ENCODE measurements around the gene PRR5.

The PRR5 gene

DNA sequence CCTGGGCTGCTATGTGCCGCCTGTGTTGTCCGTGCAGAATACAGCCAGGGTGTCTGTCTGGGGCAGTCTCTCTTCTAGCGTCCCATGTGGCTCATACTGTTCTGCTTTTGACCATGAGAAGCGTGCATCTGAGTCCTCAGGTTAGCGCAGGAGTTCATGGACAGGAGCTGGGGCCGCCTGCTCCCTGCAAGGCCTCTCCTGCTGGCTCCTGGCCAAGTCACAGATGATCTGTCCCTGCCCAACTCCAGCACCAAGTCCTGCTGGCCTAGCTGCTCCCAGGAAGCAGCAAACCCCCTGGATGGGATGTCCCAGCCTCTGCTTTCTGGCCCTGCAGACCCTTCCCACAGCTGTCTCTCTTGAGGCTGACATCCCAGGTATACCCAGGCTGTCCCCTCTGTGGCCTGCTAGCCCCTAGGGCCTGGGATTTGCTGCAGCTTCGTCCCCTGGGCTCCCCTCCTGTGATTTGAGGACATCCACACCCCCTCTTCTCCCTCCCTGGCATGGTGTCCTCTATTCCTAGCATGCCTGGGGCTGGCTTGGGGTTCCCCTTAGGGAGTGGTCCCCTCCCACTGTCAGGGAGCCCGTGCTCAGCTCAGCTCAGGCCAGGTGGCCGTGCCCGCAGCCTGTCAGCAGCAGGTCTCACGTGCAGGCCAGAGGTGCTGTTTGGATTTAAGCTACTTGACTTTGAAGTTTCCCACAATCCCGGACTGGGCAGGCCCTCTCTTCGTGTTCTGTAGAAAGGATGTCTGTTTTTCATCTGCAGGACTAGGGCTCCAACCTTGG is 17.8 kb downstream of the PRR5 start:
- no peak for DNase-seq

GRCh38 chr22:44721213-44721612 is 19.2 kb downstream of the PRR5 start:
- DNase-seq: no peak

GRCh38 chr22:44722611-44723010 is 20.6 kb downstream of the PRR5 start:
- no peak for DNase-seq

GRCh38 chr22:44723801-44724200 is 21.8 kb downstream of the PRR5 start:
- no peak for DNase-seq

DNA sequence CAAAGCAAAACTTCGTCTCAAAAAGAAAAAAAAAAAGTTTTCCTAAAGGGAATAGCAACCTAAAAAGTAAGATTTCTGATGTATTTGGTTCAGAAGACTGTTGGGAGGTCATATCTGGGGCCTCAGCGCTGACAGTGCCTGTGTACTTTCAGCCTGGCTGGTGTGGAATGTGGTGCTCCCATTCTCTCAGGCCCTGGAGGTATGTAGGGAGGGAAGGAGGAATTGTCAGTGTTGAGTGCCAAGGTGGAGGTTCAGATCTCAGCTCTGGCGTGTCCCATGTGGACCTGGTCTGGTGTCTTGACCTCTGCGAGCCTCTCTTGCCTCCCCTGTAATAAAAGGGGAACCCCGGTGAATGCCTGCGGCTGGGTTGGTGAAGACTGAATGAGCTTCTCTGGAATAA is 22.4 kb downstream of the PRR5 start:
- DNase-seq: no peak

DNA sequence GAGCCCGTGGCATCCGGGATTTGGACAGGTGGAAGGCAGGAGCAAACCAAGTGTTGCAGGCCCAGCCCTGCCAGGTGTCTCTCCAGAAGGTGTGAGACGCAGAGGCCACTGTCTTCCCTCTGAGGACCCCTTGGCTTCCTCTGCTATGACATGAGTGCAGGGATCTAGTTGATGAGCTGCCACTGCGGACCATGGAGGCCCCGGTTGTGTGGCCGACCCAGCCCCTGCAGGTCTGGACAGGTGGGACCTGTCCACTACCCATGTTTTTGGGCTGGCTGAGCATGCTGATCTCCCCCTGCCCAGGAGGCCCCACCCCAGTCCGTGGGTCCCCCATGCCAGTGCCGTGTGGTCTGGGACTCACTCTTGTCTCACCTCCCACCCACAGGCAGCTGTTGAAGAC is 22.9 kb downstream of the PRR5 start:
- DNase-seq: no peak

DNA sequence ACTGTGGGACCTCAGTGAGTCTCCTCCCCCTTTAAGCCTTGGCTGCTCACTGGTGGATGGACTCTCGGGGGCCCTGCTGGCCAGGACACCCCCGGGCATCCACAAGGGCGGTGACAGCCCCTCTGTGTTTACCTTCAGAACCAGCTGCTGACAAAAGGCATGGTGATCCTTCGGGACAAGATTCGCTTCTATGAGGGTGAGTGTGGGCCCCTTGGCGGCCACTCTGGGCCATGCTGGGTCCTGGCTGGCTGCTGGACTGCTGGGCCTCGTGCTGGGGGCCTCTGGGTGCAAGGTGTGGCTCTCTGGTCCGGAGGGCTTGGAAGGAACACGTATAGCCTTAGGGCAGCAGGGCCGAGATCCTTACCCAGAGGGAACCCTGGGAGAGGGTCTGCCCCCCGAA is 24.4 kb downstream of the PRR5 start:
- DNase-seq: no peak

- no peak for DNase-seq
Observed at GRCh38 chr22:44727148-44727547, 25.1 kb downstream of the PRR5 start.

GRCh38 chr22:44727709-44728108 is 25.7 kb downstream of the PRR5 start:
- no peak for DNase-seq

GRCh38 chr22:44728761-44729324 is 26.8 kb downstream of the PRR5 start:
- no peak for DNase-seq

- no peak for DNase-seq
Observed at GRCh38 chr22:44729391-44730021, 27.5 kb downstream of the PRR5 start.

DNA sequence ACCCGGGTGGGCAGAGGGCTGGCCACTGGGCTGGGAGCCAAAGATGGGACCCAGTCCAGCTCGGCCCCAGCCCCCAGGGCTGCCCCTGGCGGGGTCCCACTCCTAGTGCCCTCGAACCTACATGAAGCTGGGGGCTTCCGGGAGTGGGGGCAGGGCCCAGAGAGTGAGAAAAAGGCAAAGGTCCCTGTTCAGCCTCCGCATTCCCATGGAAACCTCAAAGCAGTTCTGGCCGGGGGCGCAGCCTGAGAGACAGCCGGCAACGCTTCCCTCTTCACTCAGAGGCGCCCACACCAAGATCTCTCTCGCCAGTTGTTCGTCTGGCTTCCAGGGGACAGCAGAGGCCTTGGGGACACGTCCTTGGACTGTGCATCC is 28.0 kb downstream of the PRR5 start:
- no peak for DNase-seq

DNA sequence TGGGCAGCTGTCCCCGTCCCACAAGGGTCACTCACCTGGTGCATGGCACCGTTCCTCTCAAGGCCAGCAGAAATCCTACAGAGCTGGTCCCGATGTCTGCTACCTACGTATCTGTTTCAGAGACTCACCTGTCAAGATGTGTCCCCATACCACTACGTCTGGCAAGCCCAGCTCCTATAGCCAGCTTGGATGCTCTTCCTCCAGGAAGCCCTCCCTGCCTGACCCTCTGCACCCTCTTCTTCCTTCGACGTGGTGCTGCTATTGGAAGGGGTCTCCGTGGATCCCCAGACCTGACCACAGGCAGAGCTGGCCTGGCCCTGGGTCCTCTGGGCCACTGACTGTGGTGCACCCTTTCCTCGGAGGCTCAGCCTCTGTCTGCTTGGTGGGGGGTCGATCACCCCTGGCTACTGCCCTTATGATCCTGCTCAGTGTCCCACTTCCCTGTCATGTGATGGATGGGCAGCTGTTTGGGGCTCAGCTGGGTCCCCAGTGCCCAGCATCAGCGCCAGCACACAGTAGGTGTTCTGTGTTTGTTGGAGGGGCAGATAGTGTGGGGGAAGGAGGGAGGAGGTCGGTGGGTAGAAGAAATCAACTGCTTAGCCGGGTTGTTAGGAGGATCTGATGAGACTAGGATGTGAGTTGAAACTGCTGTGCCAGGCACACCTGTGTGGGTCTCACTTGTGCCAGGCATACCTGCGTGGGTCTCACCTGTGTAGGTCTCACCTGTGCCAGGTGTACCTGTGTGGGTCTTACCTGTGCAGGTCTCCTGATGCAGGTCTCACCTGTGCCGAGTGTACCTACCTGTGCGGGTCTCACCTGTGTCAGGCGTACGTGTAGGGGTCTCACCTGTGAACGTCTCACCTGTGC is 28.7 kb downstream of the PRR5 start:
- no peak for DNase-seq

DNA sequence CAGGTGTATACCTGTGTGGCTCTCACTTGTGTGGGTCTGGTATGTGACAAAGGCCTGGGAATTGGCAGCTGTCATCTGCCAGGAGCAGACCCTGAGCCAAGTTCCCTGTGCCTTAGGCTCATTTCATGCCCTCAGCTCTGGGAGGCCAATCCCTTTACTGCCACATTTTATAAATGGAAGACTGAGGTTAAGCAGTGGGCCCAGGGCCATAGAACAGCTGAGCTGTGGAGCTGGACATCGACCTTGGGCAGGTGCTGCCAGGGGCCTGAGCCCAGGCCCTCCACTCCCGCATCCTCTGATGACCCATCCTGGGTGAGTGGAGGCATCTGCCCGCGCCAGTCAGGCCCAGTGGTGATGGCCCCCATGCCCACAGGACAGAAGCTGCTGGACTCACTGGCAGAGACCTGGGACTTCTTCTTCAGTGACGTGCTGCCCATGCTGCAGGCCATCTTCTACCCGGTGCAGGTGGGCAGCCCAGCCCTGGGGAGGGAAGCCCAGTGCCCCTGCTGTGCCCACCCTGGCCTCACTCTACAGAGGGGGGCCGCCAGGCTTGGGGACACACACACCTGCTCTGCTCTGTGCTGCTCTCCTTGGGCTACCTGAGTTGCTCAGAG is 29.5 kb downstream of the PRR5 start:
- no peak for DNase-seq

DNA sequence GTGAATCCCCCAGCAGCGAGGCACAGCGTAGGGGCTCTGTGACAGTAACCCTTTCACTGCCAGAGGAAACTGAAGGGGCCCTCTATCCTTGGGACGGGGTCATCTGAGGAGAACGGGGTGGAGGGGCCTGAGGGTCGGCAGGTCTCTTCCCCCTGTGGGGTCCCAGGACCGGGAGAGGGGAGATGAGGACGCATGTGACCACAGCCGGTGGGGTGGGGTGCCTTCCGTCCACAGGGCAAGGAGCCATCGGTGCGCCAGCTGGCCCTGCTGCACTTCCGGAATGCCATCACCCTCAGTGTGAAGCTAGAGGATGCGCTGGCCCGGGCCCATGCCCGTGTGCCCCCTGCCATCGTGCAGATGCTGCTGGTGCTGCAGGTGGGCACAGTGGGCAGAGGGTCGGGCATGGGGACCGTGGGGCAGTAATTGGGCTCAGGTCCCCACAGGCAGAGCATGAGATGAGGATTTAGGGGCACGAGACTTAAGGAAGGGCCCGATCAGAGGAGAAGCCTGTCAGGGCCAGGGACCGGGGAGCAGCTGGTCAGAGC is 30.1 kb downstream of the PRR5 start:
- DNase-seq: no peak

- DNase-seq: no peak
Observed at GRCh38 chr22:44732661-44733060, 30.7 kb downstream of the PRR5 start.

DNA sequence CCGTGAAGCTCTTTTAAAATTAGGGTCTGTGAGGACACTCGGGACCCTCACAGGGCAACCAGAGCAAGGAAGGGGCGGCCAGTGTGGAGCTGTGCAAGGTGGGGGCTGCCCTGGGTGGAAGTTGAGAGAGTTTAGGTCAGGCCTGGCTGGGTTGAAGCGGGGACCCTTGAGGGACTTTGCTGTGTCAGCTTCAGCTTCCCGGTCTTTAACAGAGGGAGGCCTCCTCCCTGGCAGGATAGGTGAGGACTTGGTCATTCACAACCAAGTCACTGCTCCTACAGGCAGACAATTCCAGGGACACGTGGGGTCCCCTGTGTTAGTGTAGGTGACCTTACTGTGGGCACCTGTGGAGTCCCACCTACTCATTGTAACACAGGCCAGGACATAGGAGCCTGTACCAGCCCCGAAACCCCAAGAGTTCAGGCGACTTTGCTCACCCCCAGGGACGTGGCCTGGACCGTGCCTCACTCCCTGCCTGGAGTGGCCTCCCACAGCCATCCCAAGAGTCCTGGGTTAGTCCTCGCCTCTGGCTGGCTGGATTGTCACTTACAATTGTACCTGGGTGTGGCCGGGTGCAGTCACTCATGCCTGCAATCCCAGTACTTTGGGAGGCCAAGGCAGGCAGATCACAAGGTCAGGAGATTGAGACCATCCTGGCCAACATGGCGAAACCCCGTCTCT is 31.6 kb downstream of the PRR5 start:
- no peak for DNase-seq

DNA sequence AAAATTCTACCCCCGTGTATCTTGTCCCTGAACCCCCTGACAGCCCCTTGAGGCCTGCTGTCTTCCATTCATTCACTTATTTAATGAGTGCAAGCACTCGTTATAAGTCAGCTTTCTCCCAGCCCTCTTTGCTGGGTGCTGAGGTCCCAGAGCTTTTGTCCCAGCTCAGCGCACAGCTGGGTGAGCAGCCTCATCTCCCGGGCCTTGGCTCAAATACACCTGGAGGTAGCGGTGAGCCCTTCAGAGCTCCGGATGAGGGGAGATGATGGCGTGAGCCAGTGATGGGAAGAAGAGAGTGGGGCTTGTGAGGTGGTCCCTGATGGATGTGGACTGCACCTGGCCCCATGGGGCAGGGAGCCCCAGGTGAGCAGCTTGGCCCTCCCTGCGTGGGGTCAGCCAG is 32.3 kb downstream of the PRR5 start:
- no peak for DNase-seq

GRCh38 chr22:44734801-44735517 is 33.0 kb downstream of the PRR5 start:
- no peak for DNase-seq

DNA sequence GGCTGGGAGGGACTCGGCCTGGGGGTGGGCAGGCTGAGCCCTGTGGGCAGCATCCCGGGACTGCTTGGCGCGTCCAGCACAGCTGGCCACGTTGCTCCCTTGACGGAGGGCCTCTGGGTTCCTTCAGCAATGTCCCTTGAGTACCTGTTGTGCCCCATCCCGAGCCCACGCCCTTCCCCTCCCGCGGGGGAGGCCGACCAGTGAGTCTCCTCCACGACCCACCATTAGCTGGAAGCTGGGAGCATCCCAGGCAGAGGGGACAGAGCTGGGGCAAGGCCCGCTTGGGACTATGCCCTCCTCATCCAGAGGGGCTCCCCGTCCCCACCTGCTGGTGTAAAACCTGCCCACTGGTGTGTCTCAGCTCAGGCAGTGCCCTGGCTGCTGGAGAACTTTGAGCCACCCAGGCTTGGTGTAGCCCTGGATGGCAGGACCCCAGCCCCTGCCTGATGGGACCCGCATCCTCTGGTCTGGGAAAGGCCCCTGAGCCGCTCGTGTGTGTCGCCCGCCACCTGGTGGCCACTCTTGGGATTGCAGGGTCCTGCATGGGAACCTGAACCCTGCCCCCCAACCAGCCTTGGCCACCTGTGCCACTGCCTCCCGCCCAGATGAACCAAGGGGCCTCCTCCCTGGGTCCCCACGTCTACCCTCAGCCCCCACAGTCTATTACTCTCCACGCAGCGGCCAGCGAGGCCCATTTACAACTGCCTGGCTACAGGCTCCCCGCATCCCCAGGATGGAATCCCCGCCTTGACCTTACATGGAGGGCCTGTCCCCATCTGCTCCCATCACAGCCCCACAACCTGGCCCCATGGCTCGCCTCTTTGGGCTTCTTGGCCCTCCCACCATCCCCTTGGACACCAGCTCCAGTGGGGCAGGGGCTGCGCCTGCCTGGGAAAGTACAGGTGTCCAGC is 33.8 kb downstream of the PRR5 start:
- peak; percentile 25 for DNase-seq

Data from SHP77 treated with DMSO at 0.1 percent for 48 hours (cell line).